Fibroblast of skin of back (primary cell): ENCODE data around the gene MTX1.
"Not testable (repeated sequence)": the region's sequence is repeated elsewhere in the genome, so short reads cannot be mapped to it uniquely, and the experiment has no call there.

Experiments
- DNase-seq: peaks from one replicate; pipeline ENCODE4 v3.0.0-alpha.2; 2013

MTX1 gene

GRCh38 chr1:155189926-155190325 lies 18.6 kb upstream of the MTX1 start:
- DNase-seq, result not testable (repeated sequence)

GRCh38 chr1:155191904-155192303 lies 16.6 kb upstream of the MTX1 start:
- no peak for DNase-seq

- no peak for DNase-seq
Observed at GRCh38 chr1:155192346-155193274, 15.9 kb upstream of the MTX1 start.

GRCh38 chr1:155193275-155193990 lies 15.1 kb upstream of the MTX1 start:
- DNase-seq, result peak; percentile 94

- DNase-seq, result not testable (repeated sequence)
Observed at GRCh38 chr1:155193991-155194240, 14.6 kb upstream of the MTX1 start.

- DNase-seq, result no peak
Observed at GRCh38 chr1:155195201-155196102, 13.0 kb upstream of the MTX1 start.

GRCh38 chr1:155196103-155196892 lies 12.2 kb upstream of the MTX1 start:
- no peak for DNase-seq

- no peak for DNase-seq
Observed at GRCh38 chr1:155196893-155197638, 11.4 kb upstream of the MTX1 start.

GRCh38 chr1:155197901-155198546 lies 10.5 kb upstream of the MTX1 start:
- DNase-seq, result no peak

- DNase-seq, result no peak
Observed at GRCh38 chr1:155198547-155198906, 10.0 kb upstream of the MTX1 start.

- no peak for DNase-seq
Observed at GRCh38 chr1:155199792-155200191, 8.7 kb upstream of the MTX1 start.

GRCh38 chr1:155200920-155201319 lies 7.6 kb upstream of the MTX1 start:
- no peak for DNase-seq

- DNase-seq, result no peak
Observed at GRCh38 chr1:155202198-155202597, 6.3 kb upstream of the MTX1 start.

- no peak for DNase-seq
Observed at GRCh38 chr1:155202731-155203515, 5.6 kb upstream of the MTX1 start.

GRCh38 chr1:155205035-155205434 lies 3.5 kb upstream of the MTX1 start:
- no peak for DNase-seq

- DNase-seq, result no peak
Observed at GRCh38 chr1:155205969-155206593, 2.4 kb upstream of the MTX1 start.

- peak; percentile 77 for DNase-seq
Observed at GRCh38 chr1:155206891-155207805, 1.3 kb upstream of the MTX1 start.

- peak; percentile 55 for DNase-seq
Observed at GRCh38 chr1:155207806-155208540, 522 bp upstream of the MTX1 start, which contains the start of gene THBS3. TSS of gene THBS3 (minus strand) at chr1:155207897. CDS start at chr1:155207876, 21 bp downstream.
